Left ventricle myocardium inferior (tissue), 1 donor: ENCODE measurements around the gene URI1. TPM values are rescaled to one million over a fixed set of nuclear protein-coding genes. Genes with fewer than 3 reads are reported as not detected.
"Not testable (repeated sequence)": the region's sequence is repeated elsewhere in the genome, so short reads cannot be mapped to it uniquely, and the experiment has no call there.

Source experiments
- DNase-seq: peaks from one replicate; pipeline ENCODE4 v3.0.0-alpha.2; 2020
- H3K27ac ChIP-seq: fragments of 200-600 bp; replicated peaks from 2 replicates; pipeline ENCODE4 v1.8.0; 2021
- H3K27me3 ChIP-seq: fragments of 200-600 bp; 2 replicates; pipeline ENCODE4 v1.8.0; 2021; ENCODE audit warnings: low read depth
- H3K36me3 ChIP-seq: fragments of 200-600 bp; 2 replicates; pipeline ENCODE4 v1.8.0; 2021
- H3K4me1 ChIP-seq: fragments of 200-600 bp; 2 replicates; pipeline ENCODE4 v1.8.0; 2021
- H3K4me3 ChIP-seq: fragments of 200-600 bp; 2 replicates; pipeline ENCODE4 v1.8.0; 2021; ENCODE audit warnings: mild to moderate bottlenecking, moderate library complexity
- H3K9me3 ChIP-seq: fragments of 200-600 bp; replicated peaks from 2 replicates; pipeline ENCODE4 v1.8.0; 2021
- CTCF ChIP-seq: fragments of 200-600 bp; IDR thresholded peaks from 2 replicates; pipeline ENCODE4 v1.8.0; 2021; ENCODE audit warnings: antibody characterized with exemption, mild to moderate bottlenecking, borderline replicate concordance
- intact Hi-C: fragments of 100-400 bp; cut with micrococcal nuclease; formaldehyde crosslinking; loops from one replicate; pipeline ENCODE4 v1.11.0; 2022
- total RNA-seq: library from RNA; stranded (reverse); fragmentation: NEBNext Ultra II Directional; extraction: Animal tissue kit (Norgen Biotek cat#: 25700); gene quantifications from one replicate; pipeline ENCODE4 v1.2.1, GENCODE V29; 2021
- donor health status: DM: no; HTN: yes; CAD: no; lungs with severe emphysema.

Gene URI1
- total RNA-seq, 1 donor from 2014 or later = 43.0 TPM

GRCh38 chr19:29908963-29909944, 32.8 kb upstream of the URI1 start:
- intact Hi-C loops = no loop called here

GRCh38 chr19:29914933-29915332, 27.1 kb upstream of the URI1 start:
- no peaks in the 10 kb centered on the region for H3K36me3 ChIP-seq
- no peak for DNase-seq
- peaks cover 24% of the 10 kb centered on the region for H3K27me3 ChIP-seq
- no peak overlapping the region for H3K4me3 ChIP-seq
- no peaks in the 10 kb centered on the region for H3K9me3 ChIP-seq
- H3K4me1 ChIP-seq = no peaks in the 10 kb centered on the region
- H3K27ac ChIP-seq = no peak overlapping the region
- no peak for TF ChIP-seq CTCF
- intact Hi-C loops = no loop called here

More at GRCh38 chr19:29908963-29909944, 32.8 kb upstream of the URI1 start:
- Histone ChIP-seq H3K4me1 (no peaks in the 10 kb centered on the region), H3K36me3 (no peaks in the 10 kb centered on the region), H3K27me3 (peaks cover 10% of the 10 kb centered on the region), H3K27ac (no peak overlapping the region), H3K9me3 (peaks cover 4% of the 10 kb centered on the region), H3K4me3 (no peak overlapping the region)
- TF ChIP-seq CTCF = no peak
- DNase-seq = no peak

GRCh38 chr19:29915832-29916231, 26.2 kb upstream of the URI1 start:
- H3K4me1 ChIP-seq, H3K9me3 ChIP-seq, DNase-seq, H3K27ac ChIP-seq, H3K36me3 ChIP-seq, H3K4me3 ChIP-seq, intact Hi-C loops: not testable (repeated sequence)
- peaks cover 30% of the 10 kb centered on the region for H3K27me3 ChIP-seq

- no peak for TF ChIP-seq CTCF
- H3K4me3 ChIP-seq = no peak overlapping the region
- H3K36me3 ChIP-seq = no peaks in the 10 kb centered on the region
- H3K9me3 ChIP-seq = no peaks in the 10 kb centered on the region
- H3K27me3 ChIP-seq = peaks cover 23% of the 10 kb centered on the region
- intact Hi-C loops = no loop called here
- no peaks in the 10 kb centered on the region for H3K4me1 ChIP-seq
- no peak for DNase-seq
- H3K27ac ChIP-seq = no peak overlapping the region
Measured at GRCh38 chr19:29917911-29918310, 24.1 kb upstream of the URI1 start.

GRCh38 chr19:29918891-29919290, 23.1 kb upstream of the URI1 start:
- Histone ChIP-seq H3K9me3 (no peaks in the 10 kb centered on the region), H3K4me1 (no peaks in the 10 kb centered on the region), H3K36me3 (no peaks in the 10 kb centered on the region), H3K27me3 (peaks cover 23% of the 10 kb centered on the region), H3K4me3 (no peak overlapping the region), H3K27ac (no peak overlapping the region)
- no peak for DNase-seq
- TF ChIP-seq CTCF = no peak
- intact Hi-C loops = no loop called here

- no peak for TF ChIP-seq CTCF
- no peaks in the 10 kb centered on the region for H3K4me1 ChIP-seq
- H3K9me3 ChIP-seq = no peaks in the 10 kb centered on the region
- H3K27me3 ChIP-seq = peaks cover 23% of the 10 kb centered on the region
- H3K4me3 ChIP-seq = no peak overlapping the region
- H3K36me3 ChIP-seq = no peaks in the 10 kb centered on the region
- intact Hi-C loops = no loop called here
- no peak overlapping the region for H3K27ac ChIP-seq
- no peak for DNase-seq
Measured at GRCh38 chr19:29922972-29923371, 19.1 kb upstream of the URI1 start.
